Endothelial cell (in vitro differentiated cells): ENCODE data around the gene SLC44A3. TPM values are rescaled to one million over a fixed set of nuclear protein-coding genes. Genes with fewer than 3 reads are reported as not detected.
"Not testable (repeated sequence)": the region's sequence is repeated elsewhere in the genome, so short reads cannot be mapped to it uniquely, and the experiment has no call there.

ENCODE experiments used
- DNase-seq: peaks from one replicate; pipeline ENCODE4 v3.0.0; 2021; ENCODE audit warnings: low spot score
- H3K27ac Mint-ChIP-seq: one replicate; pipeline ENCODE4 v1.8.0; 2021; ENCODE audit warnings: mixed read lengths, inconsistent platforms; ENCODE audit not compliant: unreplicated experiment
- H3K27me3 Mint-ChIP-seq: one replicate; pipeline ENCODE4 v1.8.0; 2021; ENCODE audit warnings: mild to moderate bottlenecking, moderate library complexity, mixed read lengths, inconsistent platforms; ENCODE audit not compliant: unreplicated experiment
- H3K36me3 Mint-ChIP-seq: one replicate; pipeline ENCODE4 v1.8.0; 2021; ENCODE audit warnings: mild to moderate bottlenecking, low read depth, mixed read lengths, inconsistent platforms; ENCODE audit not compliant: unreplicated experiment
- H3K4me1 Mint-ChIP-seq: one replicate; pipeline ENCODE4 v1.8.0; 2021; ENCODE audit warnings: mild to moderate bottlenecking, mixed read lengths, inconsistent platforms; ENCODE audit not compliant: unreplicated experiment
- H3K4me3 Mint-ChIP-seq: one replicate; pipeline ENCODE4 v1.8.0; 2021; ENCODE audit warnings: mild to moderate bottlenecking, mixed read lengths, inconsistent platforms; ENCODE audit not compliant: unreplicated experiment
- H3K9me3 Mint-ChIP-seq: one replicate; pipeline ENCODE4 v1.8.0; 2021; ENCODE audit warnings: mixed read lengths, inconsistent platforms; ENCODE audit not compliant: unreplicated experiment
- total RNA-seq: library from RNA; stranded (reverse); fragmentation: NEBNext Ultra II Directional; extraction: Animal tissue kit (Norgen Biotek cat#: 25700); gene quantifications from one replicate; pipeline ENCODE4 v1.2.1, GENCODE V29; 2021; ENCODE audit not compliant: unreplicated experiment
- TF ChIP-seq, protein P1 (sequence below): fragments of 200-600 bp; sonication (generic); IDR thresholded peaks from one replicate; pipeline ENCODE4 v1.5.0; 2021; ENCODE audit warnings: antibody characterized with exemption; ENCODE audit not compliant: unreplicated experiment

The SLC44A3 gene
- total RNA-seq, 1 donor from 2014 or later, result 2.7 TPM

DNA sequence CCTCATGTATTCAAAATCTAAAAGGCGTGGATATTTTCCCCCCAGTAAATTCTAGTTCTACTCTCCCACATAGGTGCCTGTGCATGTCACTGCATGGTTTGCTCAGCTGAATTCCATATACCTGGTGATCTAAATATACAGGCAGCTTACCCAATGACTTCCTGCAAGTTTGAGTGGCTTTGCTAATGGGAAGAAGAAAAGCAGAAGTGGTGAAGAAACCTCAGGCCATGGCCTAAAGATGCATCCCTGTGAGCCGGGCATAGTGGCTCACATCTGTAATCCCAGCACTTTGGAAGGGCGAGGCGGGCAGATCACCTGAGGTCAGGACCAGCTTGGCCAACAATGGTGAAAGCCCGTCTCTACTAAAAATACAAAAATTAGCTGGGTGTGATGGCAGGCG is 11.5 kb downstream of the SLC44A3 start:
- no peak overlapping the region for H3K4me3 Mint-ChIP-seq
- H3K27ac Mint-ChIP-seq, result no peak overlapping the region
- TF ChIP-seq, protein P1, sequence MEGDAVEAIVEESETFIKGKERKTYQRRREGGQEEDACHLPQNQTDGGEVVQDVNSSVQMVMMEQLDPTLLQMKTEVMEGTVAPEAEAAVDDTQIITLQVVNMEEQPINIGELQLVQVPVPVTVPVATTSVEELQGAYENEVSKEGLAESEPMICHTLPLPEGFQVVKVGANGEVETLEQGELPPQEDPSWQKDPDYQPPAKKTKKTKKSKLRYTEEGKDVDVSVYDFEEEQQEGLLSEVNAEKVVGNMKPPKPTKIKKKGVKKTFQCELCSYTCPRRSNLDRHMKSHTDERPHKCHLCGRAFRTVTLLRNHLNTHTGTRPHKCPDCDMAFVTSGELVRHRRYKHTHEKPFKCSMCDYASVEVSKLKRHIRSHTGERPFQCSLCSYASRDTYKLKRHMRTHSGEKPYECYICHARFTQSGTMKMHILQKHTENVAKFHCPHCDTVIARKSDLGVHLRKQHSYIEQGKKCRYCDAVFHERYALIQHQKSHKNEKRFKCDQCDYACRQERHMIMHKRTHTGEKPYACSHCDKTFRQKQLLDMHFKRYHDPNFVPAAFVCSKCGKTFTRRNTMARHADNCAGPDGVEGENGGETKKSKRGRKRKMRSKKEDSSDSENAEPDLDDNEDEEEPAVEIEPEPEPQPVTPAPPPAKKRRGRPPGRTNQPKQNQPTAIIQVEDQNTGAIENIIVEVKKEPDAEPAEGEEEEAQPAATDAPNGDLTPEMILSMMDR, result no peak
- H3K27me3 Mint-ChIP-seq, result peaks cover 3% of the 10 kb centered on the region
- H3K9me3 Mint-ChIP-seq, result no peaks in the 10 kb centered on the region
- H3K4me1 Mint-ChIP-seq, result no peaks in the 10 kb centered on the region
- H3K36me3 Mint-ChIP-seq, result no peaks in the 10 kb centered on the region
- DNase-seq, result no peak

DNA sequence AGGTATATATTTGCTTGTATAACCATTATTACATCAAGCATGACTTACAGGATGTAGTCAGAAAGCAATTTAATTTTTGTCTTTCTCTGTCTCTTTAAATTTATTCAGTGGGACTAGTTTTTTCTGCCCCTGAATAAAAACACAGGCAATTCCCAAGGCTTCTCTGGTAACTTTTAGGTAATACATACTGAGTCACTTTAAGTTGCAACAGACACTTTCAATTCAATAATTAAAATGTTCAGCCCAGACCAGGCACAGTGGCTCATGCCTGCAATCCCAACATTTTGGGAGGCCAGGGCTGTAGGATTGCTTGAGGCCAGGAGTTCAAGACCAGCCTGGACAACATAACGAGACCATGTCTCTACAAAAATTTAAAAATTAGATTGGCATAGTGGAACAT is 12.3 kb downstream of the SLC44A3 start:
- H3K27me3 Mint-ChIP-seq, result peaks cover 3% of the 10 kb centered on the region
- H3K9me3 Mint-ChIP-seq, result no peaks in the 10 kb centered on the region
- H3K4me3 Mint-ChIP-seq, result no peak overlapping the region
- no peak overlapping the region for H3K27ac Mint-ChIP-seq
- DNase-seq, result no peak
- no peaks in the 10 kb centered on the region for H3K36me3 Mint-ChIP-seq
- TF ChIP-seq, protein P1, result no peak
- no peaks in the 10 kb centered on the region for H3K4me1 Mint-ChIP-seq

DNA sequence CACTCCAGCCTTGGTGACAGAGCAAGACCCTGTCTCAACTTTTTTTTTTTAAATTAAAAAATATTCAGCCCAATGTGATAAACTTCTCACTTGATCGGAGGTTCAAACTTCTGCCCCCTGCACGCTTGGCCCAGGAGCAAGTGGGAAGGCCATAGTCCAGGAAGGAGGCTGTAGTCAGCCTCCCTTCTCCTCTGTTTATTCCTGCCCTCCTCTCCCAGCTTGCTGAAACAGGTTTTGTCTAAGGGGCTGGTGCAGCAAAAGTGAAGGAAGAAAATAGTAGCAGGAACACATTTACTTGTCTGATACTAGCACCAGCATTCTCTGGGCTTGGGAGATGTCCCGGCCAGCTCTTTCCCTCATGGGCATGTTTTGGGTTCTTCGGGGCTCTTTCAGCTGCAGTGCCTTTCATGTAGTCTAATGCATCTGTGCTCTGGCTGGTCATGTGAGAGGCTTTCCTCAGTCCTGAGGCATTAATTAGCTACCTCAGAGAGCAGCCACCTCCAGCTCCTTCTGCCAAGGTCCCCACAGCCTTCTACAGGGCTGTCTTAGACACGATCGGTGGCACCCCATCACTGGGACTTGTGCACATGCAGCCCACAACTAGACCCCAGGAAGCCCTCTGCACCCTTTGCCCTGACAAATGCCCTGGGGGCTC is 12.9 kb downstream of the SLC44A3 start:
- TF ChIP-seq, protein P1, result no peak
- DNase-seq, result no peak
- Mint-ChIP-seq H3K27ac (no peak overlapping the region), H3K36me3 (no peaks in the 10 kb centered on the region), H3K4me1 (no peaks in the 10 kb centered on the region), H3K9me3 (no peaks in the 10 kb centered on the region), H3K27me3 (peaks cover 3% of the 10 kb centered on the region), H3K4me3 (no peak overlapping the region)

DNA sequence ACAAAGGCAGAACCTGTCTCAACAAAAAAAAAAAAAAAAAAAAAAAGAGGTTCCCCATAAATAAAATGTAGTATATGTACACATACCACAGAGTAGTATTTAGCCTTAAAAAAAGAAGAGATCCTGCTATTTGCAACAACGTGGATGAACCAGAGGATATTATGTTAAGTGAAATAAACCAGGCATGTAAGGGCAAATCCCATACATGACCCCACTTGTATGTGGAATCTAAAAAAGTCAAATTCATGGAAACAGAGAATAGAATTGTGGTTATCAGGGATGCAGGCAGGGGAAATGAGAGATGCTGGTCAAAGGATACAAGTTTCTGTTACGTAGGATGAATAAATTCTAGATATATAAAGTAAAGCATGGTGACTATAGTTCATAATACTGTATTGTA is 16.7 kb downstream of the SLC44A3 start:
- TF ChIP-seq, protein P1, result no peak
- no peaks in the 10 kb centered on the region for H3K9me3 Mint-ChIP-seq
- DNase-seq, result no peak
- no peaks in the 10 kb centered on the region for H3K4me1 Mint-ChIP-seq
- no peak overlapping the region for H3K27ac Mint-ChIP-seq
- no peak overlapping the region for H3K4me3 Mint-ChIP-seq
- H3K36me3 Mint-ChIP-seq, result no peaks in the 10 kb centered on the region
- peaks cover 3% of the 10 kb centered on the region for H3K27me3 Mint-ChIP-seq

DNA sequence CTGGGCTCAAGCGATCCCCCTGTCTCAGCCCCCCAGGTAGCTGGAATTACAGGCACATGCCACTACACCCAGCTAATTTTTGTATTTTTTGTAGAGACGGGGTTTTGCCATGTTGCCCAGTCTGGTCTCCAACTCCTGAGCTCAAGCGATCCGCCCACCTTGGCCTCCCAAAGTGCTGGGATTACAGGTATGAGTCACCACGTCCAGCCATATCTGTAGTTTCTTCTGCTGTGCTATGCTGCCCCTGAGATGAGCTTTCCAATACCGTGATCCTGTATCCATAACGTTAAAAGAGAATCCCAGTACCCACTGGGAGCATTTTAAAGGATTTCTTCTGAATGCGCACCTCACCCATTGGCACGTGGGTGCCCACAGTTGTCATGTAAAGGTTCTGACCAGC is 20.2 kb downstream of the SLC44A3 start:
- not testable (repeated sequence) for H3K27me3 Mint-ChIP-seq, H3K9me3 Mint-ChIP-seq, DNase-seq, H3K36me3 Mint-ChIP-seq, H3K27ac Mint-ChIP-seq, H3K4me1 Mint-ChIP-seq, H3K4me3 Mint-ChIP-seq
